Peyer's patch (tissue), 4 donors: ENCODE results near the gene SCN7A.
A peak's percentile ranks its signal among the peaks of the same experiment; 100 is the strongest.

ENCODE experiments used
- POLR2A ChIP-seq, 2 donors: fragments of 450-650 bp; IDR thresholded peaks; one replicate each; pipeline ENCODE4 v1.5.1; 2017; ENCODE audit warnings: antibody characterized with exemption in 2 of 2, mild to moderate bottlenecking in 2 of 2, moderate library complexity in 2 of 2
- TF ChIP-seq, protein P1 (sequence below), 6 experiments: fragments of 450-650 bp in 4 of 6; fragments of 200-600 bp in 2 of 6; sonication (generic) in 1 of 6; IDR thresholded peaks; one replicate each; pipeline ENCODE4 v1.5.1; 2017 to 2019; ENCODE audit warnings: antibody characterized with exemption in 6 of 6, mild to moderate bottlenecking in 3 of 6, moderate library complexity in 1 of 6

DNA sequence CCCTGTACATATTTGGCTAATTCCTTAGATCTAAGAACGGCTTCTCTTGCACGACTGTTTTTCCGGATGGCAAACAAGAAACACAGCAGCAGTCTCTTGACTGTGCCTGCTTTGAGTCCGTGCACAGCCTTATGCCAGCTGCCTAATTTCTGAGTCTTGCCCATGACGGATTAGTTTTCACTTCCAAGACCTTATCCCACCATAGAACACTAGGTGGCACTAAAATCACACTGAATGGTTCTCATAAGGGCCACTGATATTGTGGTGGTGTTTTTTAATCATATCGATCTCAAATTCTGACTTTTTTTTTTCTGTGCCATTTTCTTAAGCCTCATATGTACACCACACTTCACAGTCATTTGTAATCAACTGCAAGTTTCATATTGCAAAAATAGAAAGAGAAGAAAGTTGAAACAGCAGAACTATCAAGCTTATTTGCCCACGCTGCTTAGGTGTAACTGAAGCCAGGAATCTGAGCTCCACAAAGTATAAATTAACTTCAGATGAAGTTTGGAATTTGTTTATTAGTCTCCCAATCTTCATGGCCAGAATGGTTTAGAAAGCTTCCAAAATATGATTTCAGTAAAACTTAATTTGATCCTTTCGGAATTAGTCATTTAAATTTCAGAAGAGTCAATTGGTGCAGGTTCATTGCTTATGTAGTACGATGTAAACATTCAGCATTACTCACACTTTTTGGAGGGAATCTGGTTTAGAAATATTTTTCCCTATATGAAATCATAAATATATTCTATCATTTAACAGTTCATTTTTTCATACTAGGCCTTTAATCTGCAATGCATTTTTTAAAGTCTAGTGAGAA lies 45.5 kb upstream of the SCN7A start:
- TF ChIP-seq, protein P1, sequence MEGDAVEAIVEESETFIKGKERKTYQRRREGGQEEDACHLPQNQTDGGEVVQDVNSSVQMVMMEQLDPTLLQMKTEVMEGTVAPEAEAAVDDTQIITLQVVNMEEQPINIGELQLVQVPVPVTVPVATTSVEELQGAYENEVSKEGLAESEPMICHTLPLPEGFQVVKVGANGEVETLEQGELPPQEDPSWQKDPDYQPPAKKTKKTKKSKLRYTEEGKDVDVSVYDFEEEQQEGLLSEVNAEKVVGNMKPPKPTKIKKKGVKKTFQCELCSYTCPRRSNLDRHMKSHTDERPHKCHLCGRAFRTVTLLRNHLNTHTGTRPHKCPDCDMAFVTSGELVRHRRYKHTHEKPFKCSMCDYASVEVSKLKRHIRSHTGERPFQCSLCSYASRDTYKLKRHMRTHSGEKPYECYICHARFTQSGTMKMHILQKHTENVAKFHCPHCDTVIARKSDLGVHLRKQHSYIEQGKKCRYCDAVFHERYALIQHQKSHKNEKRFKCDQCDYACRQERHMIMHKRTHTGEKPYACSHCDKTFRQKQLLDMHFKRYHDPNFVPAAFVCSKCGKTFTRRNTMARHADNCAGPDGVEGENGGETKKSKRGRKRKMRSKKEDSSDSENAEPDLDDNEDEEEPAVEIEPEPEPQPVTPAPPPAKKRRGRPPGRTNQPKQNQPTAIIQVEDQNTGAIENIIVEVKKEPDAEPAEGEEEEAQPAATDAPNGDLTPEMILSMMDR (IDR thresholded peaks at IDR 0.05) = peak in 5 of 6 experiments; percentile 32 to 67 (median 64)
- TF ChIP-seq POLR2A (IDR thresholded peaks at IDR 0.05) = no peak
